HTR-8/SVneo (cell line): ENCODE data around the gene GLRX.
"Not testable (repeated sequence)": the region's sequence is repeated elsewhere in the genome, so short reads cannot be mapped to it uniquely, and the experiment has no call there.

Experiments
- DNase-seq: peaks from one replicate; pipeline ENCODE4 v3.0.0; 2011; ENCODE audit warnings: low spot score, mixed read lengths; ENCODE audit not compliant: insufficient read length
- FAIRE-seq: peaks from 2 replicates; lab custom pipeline; 2011; peaks lifted over from hg19 to GRCh38; lab: Jason Lieb, UNC

The GLRX gene, protein sequence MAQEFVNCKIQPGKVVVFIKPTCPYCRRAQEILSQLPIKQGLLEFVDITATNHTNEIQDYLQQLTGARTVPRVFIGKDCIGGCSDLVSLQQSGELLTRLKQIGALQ

DNA sequence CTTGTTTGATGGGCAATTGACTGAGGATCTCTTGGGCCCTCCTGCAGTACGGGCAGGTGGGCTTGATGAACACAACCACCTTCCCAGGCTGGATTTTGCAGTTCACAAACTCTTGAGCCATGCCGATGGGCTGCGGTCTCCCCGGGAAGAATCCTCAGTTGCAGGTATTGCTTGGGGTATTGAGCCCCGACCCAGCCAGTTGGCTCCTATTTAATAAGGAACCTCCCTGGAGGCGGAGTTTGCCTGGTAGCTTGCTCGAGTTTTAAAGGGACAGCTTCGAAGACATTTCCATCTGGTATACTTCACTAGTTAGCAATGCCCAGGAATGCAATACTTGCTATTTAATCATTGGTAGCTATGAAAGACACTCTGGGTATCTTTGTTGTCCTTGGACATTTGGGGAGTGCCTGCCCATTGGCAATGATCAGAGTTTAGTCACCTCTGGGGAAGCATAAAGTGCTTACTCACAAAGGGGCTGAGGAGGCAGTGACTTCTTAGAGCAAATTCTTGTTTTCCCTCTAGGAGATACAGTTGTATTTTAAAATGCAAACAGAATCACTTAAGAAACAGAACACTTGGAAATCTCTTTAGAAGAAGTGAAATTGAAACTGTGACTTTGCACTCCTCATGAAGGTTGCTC lies at the start of gene GLRX:
TSS of gene GLRX (minus strand) at position 185 of the 640 bp plus-strand sequence. CDS start at position 121, 64 bp downstream.
- DNase-seq (peak; percentile 80), FAIRE-seq (no peak)

DNA sequence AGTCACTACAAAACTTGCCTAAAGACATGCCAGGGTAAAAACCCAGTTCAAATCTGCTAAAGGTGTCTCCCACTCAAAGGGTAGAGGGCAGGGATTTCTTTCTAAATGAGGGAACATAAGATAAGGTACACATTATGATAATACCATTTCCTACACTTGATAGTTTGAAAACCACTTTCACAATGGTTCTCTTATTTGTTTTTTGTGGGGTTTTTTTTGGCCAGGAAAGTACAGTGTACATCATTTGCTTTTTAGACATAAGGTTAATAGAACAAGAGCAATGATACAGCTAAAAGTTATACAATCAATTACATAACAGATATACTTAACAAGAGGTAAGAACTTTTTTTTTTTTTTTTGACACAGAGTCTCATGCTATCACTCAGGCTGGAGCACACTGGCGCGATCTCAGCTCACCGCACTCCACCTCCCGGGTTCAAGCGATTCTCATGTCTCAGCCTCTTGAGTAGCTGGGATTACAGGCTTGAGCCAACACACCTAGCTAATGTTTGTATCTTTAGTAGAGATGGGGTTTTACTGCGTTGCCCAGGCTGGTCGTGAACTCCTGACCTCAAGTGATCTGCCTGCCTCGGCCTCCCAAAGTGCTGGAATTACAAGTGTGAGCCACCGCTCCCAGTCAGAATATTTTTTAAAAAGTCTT lies 48.8 kb upstream of the GLRX start:
- FAIRE-seq (no peak), DNase-seq (no peak)

DNA sequence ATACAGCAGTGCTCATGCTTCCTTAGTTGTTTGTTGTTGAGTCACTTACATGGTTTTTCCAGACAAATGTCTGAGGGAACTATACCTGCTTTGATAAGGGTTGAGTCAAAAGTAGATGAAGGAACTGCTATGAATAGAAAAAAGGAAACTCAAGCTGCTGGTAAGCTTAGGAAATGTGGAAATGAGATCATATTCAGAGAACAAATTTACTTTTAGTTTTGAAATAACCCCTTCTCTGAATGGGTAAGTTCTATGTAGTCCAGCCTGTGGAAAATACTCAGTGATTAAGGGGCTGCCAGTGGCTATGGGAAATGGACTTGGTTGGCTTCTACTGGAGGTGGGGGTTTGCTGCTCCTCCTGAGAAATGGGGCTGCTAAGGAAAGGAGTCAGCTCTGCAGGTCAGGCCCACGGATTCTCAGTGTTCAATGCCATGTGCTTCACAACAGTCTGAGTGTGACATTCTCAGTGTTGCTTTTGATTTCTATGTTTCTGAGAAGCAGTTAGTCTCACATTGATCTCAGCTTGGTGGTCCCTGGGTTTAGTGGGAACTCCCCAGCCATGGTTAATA lies 47.7 kb upstream of the GLRX start:
- FAIRE-seq (no peak), DNase-seq (no peak)

DNA sequence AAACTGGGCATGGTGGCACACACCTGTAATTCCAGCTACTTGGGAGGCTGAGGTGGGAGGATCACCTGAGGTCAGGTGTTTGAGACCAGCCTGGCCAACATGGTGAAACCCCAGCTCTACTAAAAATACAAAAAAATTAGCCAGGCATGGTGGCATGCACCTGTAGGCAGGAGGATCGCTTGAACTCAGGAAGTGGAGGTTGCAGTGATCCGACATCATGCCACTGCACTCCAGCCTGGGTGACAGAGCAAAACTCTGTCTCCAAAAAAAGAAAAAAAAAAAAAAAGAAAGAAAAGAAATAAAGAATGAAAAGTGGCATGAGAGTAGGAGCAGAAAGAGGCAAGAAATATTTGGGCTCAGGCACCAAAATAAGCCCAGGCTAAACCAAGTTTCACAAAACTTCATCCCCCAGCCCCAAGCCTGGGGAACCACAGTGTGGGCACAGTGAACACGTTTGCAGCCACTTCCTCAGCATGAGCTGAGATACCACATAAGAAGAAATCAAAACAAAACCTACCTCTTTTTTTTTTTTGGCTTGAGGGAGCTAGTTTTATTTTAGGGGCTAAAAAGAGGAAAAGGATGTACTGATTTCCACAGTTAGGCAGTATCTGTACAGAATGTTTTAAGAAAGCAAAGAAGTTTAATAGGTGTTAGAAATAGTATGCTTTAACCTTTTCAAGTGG lies 46.8 kb upstream of the GLRX start:
- FAIRE-seq, DNase-seq: not testable (repeated sequence)

DNA sequence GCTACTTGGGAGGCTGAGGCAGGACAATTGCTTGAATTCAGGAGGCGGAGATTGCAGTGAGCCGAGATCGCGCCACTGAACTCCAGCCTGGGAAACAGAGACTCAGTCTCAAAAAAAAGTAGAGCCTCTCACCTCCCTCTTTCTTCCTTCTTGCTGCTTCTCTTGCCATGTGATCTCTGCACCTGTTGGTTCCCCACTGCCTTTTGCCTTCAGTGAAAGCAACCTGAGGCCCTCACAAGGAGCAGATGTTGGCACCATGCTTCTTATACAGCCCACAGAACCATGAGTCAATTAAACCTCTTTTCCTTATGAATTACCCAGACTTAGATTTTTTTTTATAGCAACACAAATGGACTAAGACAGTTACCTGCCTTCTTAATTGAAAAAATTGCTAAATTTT lies 45.6 kb upstream of the GLRX start:
- DNase-seq (no peak), FAIRE-seq (no peak)

DNA sequence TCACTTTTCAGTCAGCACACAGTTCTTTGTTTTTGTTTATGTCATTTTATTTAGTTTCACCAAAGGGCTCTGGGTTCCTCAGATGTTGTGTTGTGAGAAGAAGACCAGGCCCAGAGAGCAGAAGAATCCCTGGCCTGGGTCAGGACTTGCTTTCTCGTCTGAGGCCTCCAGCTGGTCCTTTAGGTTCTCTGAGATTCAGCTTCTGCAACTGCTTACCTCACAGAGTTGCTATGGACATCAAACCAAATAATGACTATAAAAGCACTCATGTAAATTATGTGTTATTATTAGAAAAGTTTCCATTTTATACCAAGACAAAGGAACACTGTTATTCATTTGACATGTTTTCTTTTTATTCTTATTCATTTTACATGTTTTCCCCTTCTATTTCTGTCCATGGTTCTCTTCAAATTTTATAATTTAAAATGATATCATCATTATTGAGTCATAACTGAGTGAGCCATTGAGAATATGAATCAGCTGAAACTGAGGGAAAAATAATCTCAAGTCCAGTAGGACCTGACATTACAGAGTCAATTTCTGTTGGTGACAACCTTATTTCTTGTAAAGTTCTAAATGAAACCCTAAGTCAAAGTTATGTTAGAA lies 44.0 kb upstream of the GLRX start:
- DNase-seq (no peak), FAIRE-seq (no peak)

DNA sequence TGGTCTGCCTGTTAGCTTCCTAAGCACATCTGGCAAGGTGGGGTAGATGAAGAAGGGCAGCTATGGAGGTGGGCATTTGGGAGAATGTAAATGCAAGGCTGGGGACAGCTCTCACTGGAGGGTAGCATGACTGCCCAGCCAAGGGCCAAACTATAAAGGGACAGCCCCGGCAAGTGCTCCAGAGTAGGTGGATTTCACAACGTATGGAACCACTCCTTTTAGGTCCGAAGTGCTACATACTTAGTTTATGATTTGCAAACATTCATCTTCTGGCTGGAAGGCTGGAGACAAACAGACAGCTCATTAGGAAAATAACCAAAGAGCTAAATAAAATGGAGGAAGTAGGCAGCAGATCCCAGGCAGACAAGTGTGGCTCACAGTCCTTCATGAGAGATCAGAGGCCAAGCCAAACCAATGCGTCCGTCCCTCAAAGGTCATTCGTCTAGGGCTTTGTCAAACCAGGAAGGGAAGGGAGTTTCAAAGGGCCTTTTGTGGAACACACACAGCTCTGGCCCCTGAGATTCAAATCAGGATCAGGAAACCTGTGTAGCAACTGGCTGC lies 42.5 kb upstream of the GLRX start:
- DNase-seq: no peak
- FAIRE-seq: no peak

DNA sequence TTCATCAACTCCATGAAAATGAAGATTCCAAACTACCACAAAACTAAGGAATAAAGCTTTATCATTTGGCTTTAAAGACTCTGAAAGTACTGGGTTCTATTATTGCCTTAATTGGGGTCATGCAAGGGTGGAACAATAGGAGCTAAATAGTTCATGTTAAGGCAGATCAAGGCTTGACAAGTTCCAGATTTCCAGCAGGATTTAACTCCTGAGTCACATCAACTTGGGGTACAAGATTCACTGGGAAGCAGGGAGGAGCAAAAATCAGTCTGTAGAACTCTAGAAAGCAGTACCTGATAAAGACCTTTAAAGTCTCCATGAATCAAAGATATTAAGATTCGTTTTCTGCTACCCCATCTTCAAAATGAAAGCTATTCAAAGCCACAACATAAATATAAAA lies 41.9 kb upstream of the GLRX start:
- FAIRE-seq: no peak
- no peak for DNase-seq

DNA sequence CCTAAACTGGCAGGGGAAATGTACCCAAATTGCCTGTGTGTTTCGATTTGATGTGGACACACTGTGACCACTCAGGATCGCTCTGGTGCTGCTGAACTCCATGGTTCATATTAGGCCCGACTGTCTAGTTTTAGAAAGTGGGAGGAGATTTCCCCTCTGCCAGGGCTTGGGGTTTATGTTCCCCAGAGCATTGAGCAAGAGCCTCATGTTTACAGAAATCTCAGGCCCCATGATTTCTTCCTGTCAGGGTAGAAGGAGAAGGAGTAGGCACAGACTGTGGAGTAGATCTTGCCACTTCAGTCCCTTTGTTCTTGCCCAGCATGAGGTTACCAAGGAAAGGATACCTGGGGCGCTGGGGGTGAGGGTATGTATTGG lies 40.8 kb upstream of the GLRX start:
- FAIRE-seq (no peak), DNase-seq (no peak)

DNA sequence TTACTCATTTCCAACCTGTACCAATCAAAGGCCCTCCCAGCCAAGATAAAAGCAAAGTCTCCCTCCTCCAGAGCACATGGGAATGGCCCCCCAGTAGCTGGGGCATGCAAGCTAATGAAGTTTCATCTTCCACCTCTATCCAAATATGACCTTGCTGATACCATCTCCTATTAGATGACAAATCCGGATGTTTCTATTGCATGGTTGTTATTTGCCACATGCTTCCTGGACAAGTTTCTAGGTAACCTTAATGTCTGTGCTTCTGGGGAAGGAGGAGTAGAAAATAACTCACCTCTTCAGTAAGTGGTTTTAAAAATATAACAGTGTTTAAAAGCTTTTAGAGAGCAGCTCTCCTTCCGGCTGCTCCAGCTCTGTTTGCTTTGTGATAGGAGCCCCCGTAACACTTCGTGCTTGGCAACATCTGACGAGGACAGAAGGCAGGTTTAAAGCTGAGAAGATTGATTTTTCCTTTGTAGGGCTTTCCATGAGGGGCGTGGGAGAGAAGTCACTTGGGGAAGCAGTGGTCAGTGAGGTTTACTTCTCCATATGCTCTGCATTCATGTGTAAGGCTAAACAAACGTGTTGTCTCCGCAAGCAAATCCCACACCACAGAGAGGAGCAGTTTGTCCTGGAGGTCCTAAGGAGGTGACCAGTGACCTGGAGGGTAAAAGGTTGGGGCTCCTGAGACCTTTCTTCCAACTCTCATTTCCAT lies 40.3 kb upstream of the GLRX start:
- FAIRE-seq: no peak
- no peak for DNase-seq

DNA sequence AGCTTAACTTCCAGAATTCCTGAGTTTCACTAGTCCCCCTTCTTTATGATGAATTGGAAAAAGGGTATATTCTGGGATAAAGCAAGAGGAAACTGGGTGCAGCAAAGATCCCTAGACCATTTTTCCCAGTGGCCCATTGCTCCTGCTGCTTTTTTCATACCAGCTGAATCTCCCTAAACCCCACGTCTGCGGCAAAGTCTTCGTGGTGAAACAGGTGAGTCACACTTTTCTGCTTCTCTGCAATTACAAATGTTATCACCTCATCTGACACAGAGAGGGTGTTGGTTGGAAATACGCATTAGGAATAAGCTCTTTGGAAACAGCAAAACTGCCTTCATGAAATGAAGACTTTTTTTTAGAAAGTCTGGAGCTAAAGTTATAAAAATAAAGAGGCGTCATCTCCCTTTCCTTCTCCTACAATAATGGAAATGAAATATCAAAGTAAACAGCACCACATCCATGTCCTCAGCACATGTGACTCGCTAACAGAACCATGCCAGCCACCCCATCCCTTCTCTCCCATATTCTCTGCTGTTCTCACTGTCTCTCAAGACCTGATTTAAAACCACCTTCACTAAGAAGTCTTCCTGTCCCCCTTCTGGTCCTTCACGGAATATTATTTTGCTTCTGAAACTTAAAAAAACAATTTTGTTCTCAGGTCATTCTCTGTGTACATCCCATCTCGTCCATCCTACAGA lies 39.5 kb upstream of the GLRX start:
- FAIRE-seq: no peak
- DNase-seq: no peak

DNA sequence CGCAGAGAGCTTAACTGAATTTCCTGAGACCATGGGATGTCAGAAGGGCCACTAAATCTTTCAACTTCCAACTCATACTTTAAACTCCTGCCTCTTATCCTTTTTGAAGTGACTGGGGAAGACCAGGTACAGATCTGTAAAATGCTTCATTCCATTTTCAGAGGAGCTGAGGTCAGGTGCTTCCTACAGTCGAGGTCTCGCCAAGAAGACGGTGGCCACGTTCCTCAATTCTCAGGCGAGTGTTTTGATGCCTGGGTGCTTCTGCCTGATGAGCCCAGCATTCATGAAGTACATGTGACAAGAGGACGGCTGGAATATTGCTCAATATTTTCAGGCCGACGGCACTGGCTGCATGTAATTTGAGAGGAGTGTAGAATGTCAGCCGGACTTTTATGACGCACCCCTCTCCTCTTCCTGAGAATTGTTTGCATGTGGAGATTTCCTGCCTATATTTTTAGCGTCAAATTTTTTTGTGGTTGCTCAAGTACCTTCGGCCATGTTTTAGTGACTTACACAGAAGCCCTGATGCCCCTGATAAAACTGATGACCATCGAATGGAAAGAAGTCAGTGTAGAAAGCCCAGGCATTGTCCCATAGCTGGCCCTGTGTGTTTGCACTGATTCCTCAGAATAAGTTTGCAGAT lies 38.8 kb upstream of the GLRX start:
- FAIRE-seq (peak; percentile 86), DNase-seq (peak; percentile 88)

DNA sequence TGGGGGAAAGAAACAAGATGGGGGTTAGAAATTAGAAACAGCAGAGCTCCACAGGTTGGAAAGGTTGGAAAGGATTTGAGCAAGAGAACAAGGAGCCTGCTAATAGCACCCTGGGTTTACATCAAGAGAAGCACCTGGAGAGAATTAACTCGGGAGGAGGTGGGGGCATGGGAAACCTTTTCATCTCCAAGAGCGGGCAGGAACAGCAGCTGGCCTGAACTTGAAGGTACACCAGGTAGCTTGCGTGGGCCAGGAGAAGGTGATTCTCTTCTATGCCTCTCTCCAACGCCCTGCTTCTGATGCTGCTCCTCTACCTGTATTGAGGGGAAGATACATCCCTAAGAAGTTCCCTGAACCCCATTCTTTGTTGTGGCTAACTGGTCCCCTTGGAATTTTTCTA lies 37.1 kb upstream of the GLRX start:
- no peak for DNase-seq

DNA sequence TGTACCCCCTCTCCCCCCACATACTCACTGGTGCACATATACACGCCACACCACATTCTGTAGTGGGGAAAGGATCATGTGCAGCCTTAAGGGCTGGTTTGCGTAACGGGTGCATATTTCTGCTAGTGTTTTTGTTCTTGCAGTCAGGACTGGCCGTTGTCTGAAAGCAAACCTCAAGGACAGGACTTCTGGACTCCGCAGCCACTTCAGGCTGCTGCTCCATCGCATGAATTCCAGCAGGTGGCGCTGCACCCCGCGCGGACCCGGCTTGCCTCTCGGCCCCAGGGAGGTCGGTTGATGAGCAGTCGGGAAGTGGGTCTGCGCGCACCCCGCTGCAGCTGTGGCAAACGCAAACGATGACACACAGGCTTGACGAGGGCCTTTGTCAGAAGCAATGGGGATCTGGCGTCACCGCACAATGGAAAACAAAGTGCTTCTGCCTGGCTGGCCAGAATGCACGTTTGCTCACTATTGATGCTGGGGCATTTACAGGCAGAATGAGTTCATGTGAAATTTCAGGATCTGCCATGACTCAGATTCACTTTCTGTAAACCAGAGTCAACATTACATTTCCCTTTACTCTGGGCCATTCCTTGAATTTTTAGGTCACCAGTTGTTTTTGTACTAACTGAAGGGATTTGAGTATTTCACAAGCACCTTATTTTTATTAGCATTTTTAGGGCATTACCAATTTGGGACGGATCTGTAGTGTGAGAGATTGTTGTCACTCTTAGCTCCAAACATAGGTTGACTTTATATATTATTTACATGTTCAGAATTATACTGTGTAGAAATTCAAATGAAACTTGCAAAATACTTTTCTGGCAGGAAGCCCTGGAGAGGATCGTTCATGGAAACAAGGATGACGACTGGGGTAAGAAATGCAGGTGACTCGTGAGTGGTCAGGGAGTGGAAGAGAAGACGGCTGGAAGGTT lies 36.4 kb upstream of the GLRX start:
- FAIRE-seq: peak; percentile 91
- DNase-seq: peak; percentile 95

More for the DNA sequence above, 37.1 kb upstream of the GLRX start:
- FAIRE-seq: no peak

DNA sequence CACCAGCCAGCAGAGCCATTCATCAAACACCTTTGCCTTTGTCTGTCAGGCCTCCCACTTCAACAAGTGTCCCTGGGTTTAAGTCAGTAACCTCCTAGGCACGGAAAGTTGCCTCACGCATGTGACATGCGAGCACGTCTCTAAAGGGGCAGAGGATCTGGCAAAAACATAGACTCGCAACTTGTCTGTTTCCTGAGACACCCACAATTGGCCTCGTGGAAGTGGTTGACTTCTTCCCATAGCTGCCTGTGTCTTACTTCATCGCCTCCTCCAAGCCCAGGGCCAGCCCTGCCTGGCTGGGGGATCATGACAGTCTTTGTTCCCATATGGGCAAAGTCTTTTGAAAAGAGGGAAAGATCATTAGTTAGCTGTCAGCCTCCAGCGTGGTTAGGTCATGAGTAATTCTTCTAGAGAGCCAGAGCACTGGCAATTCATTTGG lies 35.5 kb upstream of the GLRX start:
- FAIRE-seq: peak; percentile 52
- peak; percentile 48 for DNase-seq

DNA sequence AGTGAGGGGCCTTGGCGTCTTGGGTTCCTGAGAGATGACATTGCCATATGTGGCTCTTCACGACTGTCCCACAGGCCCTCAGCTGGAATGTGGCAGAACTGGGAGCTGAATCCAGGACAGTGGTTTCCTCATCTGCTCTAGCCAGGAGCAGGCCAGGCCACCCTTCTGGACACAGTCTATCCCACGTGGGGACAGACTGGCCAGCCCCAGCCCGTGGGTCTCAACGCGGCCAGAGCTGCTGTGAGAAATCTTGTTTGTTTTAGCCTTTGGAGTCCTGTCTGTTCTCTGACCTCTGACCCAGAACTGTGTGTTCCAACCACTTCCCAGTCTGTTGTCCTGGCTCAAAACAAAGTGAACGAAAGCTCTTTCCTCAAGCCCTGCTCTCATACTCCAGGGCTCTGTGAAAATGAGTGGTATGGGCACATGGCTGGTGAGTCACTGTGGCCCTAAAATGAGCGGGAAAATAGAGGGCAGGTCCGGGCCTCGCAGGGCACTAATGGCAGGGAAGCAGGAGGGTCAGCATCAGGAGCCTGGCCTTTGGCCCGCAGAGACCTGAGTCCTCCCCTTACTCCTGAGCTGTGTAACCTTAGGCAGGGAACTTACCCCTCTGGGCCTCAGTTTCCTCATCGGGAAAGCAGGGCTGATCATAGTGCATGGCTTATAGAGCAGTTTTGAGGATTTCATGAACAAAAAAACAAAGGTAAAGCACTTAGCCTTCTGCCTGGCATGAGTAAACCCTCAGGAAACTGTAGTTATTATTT lies 34.8 kb upstream of the GLRX start:
- DNase-seq (no peak), FAIRE-seq (no peak)

DNA sequence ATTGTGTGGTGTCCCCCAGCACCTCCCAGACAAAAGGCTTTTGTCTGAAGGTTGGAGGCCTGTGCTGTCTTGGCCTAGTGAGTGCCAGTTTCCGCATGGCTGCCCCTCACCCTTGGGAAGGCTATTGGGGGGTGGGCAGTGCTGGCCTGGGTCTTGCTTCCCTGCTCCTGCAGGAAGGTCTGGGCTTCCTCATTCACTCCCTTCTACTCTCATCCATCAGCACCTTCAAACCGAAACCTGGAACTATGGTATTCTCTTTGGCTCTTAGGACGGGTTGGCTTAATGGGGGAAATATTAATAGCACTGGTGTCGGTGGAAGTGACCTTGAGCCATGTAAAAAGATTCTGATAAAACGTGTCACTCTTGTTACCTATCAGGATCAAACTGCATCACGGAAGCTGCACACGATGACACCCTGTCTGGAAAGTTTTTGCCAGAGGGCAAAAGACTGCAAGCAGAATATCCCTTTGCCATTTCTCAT lies 34.0 kb upstream of the GLRX start:
- DNase-seq (no peak), FAIRE-seq (no peak)
